GM21360 (cell line): ENCODE measurements around the gene PHLPP2.
"Not testable (repeated sequence)": the region's sequence is repeated elsewhere in the genome, so short reads cannot be mapped to it uniquely, and the experiment has no call there.

Experiments
- ATAC-seq: cut with Tn5 transposase; IDR thresholded peaks from one replicate; pipeline ENCODE4 v1.9.1; 2021; ENCODE audit warnings: mild to moderate bottlenecking, moderate library complexity; ENCODE audit not compliant: unreplicated experiment

The PHLPP2 gene

GRCh38 chr16:71626858-71627213 is 97.7 kb downstream of the PHLPP2 start:
- no peak for ATAC-seq

DNA sequence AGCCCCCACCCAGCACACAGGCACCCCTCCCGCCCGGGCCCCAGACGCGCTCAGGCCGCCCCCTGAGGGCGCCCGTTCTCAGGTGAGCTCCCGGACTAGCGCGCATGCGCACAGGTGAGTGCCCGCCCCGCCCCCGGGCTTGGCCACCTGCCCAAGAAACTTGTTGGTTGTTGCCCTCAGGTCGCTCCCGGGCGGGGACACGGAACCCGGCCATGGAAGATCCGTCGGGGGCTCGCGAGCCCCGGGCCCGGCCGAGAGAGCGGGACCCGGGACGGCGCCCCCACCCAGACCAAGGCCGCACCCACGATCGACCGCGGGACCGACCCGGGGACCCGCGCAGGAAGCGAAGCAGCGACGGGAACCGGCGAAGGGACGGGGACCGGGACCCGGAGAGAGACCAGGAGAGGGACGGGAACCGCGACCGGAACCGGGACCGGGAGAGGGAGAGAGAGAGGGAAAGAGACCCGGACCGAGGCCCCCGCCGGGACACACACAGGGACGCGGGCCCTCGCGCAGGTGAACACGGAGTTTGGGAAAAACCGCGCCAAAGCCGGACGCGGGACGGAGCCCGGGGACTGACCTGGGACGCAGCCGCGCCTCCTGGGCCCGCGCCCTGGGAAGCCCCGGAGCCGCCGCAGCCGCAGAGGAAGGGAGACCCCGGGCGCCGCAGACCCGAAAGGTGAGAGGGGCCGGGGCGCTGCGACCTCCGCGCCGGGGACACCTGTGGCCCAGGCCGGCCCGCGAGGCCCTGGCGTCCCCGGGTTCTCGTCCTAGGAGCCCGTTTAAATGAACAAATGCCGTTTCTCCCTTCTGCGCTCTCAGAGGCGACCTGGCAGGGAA is 98.3 kb downstream of the PHLPP2 start, which contains the start of gene MARVELD3:
Gene MARVELD3, plus strand, starts transcription at position 167 of the 840 bp plus-strand sequence. Its CDS starts 46 bp downstream, at position 213.
- no peak for ATAC-seq

- ATAC-seq, result no peak
These were observed 99.2 kb downstream of the PHLPP2 start for GRCh38 chr16:71625113-71625850.

DNA sequence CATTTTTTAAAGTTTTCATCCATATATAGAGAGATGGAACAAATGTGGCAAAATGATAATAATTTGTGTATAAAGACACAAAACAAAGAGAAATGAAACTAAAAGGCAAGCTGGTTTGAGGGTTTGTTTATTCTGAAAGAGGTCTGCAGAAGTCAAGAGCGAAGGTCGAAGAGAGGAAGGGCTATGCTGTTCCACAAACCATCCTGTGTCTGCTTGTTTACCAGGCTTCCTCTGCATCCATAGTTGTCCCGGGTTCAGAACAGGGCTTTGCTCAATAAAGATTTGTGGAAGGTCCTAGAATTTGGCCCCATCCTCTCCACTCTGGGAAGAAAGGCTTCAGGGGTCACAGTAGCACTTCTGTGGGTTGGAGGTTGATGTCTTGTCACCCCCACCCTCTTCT is 100.9 kb downstream of the PHLPP2 start:
- no peak for ATAC-seq

DNA sequence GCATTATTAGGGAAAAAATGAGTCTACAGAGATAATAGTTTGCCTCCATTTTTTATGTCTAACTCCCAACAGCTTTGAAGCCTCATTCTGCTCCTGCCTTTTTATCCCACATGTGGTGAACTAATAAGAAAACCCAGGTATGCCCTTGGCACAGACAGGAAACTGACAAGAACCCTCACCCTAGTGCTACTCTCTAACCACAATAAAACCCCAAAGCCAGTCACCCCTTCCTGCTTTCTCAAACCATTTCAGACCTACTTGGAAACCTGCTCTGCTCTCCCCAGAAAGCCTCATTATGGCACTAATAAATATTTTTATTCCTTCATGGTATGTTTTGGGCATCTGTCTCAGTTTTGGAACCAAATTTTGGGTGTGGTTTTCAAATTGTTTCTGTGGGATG is 102.4 kb downstream of the PHLPP2 start:
- ATAC-seq, result no peak

DNA sequence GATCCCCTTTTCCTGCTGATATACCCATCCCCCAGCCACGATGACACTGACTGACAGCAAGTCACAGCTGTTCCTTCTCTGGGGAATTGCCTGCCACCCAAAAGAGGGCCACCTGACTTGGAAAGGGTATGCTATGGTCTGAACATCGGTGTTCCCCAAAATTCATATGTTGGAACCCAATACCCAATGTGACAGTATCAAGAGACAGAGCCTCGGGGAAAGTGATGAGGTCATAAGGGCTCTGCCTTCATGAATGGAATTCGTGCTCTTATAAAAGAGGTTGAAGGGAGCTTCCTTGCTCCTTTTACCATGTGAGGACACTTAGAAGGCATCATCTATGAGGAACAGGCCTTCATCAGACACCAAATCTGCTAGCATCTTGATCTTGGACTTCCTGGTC is 106.1 kb downstream of the PHLPP2 start:
- no peak for ATAC-seq

- ATAC-seq, result not testable (repeated sequence)
These were observed 109.5 kb downstream of the PHLPP2 start for GRCh38 chr16:71614956-71615355.

- ATAC-seq, result peak; percentile 45
These were observed 113.3 kb downstream of the PHLPP2 start for GRCh38 chr16:71610936-71611871.

- no peak for ATAC-seq
These were observed 114.1 kb downstream of the PHLPP2 start for GRCh38 chr16:71610447-71610846.

- no peak for ATAC-seq
These were observed 115.4 kb downstream of the PHLPP2 start for GRCh38 chr16:71609066-71609465.

- no peak for ATAC-seq
These were observed 123.7 kb downstream of the PHLPP2 start for GRCh38 chr16:71600822-71601221.

- ATAC-seq, result not testable (repeated sequence)
These were observed 126.1 kb downstream of the PHLPP2 start for GRCh38 chr16:71598426-71598825.

DNA sequence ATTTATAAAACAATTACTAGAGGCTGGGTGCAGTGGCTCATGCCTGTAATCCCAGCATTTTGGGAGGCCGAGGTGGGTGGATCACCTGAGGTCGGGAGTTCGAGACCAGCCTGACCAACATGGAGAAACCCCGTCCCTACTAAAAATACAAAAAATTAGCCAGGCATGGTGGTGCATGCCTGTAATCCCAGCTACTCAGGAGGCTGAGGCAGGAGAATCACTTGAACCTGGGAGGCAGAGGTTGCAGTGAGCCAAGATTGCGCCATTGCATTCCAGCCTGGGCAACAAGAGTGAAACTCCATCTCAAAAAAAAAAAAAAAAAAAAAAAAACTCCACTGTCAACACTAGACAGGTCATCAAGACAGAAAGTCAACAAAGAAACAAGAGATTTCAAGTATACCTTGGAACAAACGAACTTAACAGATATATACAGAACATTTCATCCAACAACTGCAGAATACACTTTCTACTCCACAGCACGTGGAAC is 129.1 kb downstream of the PHLPP2 start:
- not testable (repeated sequence) for ATAC-seq
